GM12892 (cell line): ENCODE results near the gene NPHP4.

Experiments used
- POLR2A ChIP-seq: IDR thresholded peaks from 2 replicates; pipeline ENCODE4 v1.6.1; 2011; ENCODE audit warnings: low read depth, low read length, control low read depth
- POLR2AphosphoS5 ChIP-seq: IDR thresholded peaks from 2 replicates; pipeline ENCODE4 v1.6.1; 2011; ENCODE audit warnings: low read depth, low read length, control low read depth
- TAF1 ChIP-seq: IDR thresholded peaks from 2 replicates; pipeline ENCODE4 v1.6.1; 2011; ENCODE audit warnings: low read depth, mild to moderate bottlenecking, control low read depth, low read length, borderline replicate concordance

- TF ChIP-seq POLR2AphosphoS5: no peak
- TF ChIP-seq POLR2A: no peak
- TF ChIP-seq TAF1: no peak
Observed at GRCh38 chr1:5938101-5938646, 54.1 kb downstream of the NPHP4 start.
